GM12872 (cell line): Measurements from ENCODE around the gene MGAT5.

Source experiments
- TF ChIP-seq, protein P1 (sequence below): IDR thresholded peaks from 3 replicates; pipeline ENCODE4 v1.5.1; 2011; ENCODE audit warnings: low read depth, mild to moderate bottlenecking, low read length, moderate library complexity; ENCODE audit not compliant: insufficient read depth

Gene MGAT5

GRCh38 chr2:134231301-134231964, 22.4 kb upstream of the MGAT5 start:
- TF ChIP-seq, protein P1, sequence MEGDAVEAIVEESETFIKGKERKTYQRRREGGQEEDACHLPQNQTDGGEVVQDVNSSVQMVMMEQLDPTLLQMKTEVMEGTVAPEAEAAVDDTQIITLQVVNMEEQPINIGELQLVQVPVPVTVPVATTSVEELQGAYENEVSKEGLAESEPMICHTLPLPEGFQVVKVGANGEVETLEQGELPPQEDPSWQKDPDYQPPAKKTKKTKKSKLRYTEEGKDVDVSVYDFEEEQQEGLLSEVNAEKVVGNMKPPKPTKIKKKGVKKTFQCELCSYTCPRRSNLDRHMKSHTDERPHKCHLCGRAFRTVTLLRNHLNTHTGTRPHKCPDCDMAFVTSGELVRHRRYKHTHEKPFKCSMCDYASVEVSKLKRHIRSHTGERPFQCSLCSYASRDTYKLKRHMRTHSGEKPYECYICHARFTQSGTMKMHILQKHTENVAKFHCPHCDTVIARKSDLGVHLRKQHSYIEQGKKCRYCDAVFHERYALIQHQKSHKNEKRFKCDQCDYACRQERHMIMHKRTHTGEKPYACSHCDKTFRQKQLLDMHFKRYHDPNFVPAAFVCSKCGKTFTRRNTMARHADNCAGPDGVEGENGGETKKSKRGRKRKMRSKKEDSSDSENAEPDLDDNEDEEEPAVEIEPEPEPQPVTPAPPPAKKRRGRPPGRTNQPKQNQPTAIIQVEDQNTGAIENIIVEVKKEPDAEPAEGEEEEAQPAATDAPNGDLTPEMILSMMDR: no peak

GRCh38 chr2:134231965-134232340, 21.9 kb upstream of the MGAT5 start:
- TF ChIP-seq, protein P1: no peak

- TF ChIP-seq, protein P1: no peak
Measured at GRCh38 chr2:134232461-134232860, 21.4 kb upstream of the MGAT5 start.

DNA sequence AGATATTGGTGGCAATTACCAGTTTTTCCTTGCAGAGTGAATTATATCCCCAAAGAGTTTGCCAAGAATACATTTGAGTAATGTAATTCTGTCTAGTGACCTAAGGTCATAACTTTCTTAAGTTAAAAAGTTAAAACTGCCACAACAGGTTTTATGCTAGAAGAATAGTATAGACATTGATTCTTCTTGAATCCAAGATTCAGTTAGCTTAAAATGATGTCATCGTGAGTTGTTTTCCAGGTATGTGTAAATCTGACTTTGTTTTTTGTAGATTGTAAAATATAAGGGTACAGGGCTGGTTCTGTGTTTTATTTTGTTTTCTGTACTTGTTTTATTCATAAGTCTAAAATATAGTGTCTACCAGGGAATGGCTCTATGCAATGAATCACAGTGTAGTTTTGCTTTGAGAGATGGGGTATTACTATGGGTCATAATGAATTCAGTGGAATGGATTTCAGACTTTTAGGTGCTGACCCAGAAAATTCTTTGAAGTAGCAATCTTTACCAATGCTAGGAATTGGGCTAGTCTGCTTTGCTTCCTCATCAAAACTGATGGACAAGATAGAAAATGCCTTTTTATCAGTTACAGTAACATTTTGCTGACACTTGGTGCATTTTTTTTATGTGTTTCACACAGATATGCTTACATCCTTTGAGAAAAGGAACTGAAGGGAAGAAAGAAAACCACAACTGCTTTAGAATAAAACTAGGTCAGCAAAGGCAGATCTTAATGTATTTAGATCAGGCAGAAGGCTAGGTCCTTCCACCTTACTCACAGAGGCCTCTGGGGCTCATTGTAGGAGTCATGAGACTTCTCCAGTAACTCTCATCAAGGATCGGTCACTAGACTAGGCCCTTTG, 20.8 kb upstream of the MGAT5 start:
- TF ChIP-seq, protein P1: no peak

DNA sequence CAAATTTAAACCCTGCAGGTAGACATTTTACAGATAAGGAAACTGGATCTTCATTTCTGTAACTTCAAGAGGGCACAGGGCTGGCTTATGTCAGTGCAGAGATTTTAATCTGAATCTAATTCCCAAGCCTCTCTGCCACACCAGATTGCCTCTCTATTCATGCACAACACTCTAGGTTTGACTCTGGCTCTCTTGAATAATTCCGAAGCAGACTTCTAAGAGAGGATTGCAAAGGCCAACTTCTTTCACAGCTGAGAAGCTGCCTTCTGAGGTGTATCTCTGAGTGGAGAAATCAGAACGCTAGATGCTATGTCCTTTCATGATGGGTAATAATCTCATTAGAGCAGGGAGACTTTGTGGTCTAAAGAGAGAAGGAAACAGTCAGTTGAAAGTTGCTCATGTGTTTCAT, 20.1 kb upstream of the MGAT5 start:
- TF ChIP-seq, protein P1: no peak

GRCh38 chr2:134234535-134234934, 19.3 kb upstream of the MGAT5 start:
- TF ChIP-seq, protein P1: no peak

DNA sequence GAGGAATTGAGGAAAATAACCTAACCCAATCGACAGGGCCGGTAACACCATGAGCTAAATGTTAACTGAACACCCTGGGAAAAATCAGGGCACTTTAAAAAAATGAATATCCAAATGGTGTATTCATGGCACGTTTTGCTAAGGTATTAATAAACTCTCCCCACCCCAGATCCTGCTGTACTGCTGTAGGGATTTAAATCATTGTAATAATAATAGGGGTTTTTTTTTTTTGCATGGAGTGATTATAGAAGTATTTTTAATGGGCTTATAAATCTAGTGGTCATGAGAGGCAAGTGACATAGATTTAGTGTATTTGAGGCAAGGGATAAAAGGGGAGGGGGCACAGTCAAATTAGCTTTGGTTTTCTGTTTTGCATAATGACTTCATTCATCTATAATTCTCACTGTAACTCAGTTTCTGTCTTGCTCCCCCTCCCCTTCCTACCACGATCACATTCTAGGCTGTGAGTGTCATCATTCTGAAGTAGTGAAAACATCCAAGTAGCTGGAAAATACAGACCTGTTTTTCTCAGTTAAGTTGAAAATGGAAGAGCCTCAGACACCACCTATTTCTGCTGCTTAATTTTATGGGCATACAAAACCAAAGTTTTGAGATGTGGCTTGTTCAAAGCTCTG, 18.2 kb upstream of the MGAT5 start:
- TF ChIP-seq, protein P1: no peak
